ENCODE data around the gene CASQ1. TPM values are rescaled to one million over a fixed set of nuclear protein-coding genes. Genes with fewer than 3 reads are reported as not detected.

The CASQ1 gene
- total RNA-seq, 1 experiment from 2014 or later = not detected

- Mint-ChIP-seq H3K9me3 (ENCODE audit: unreplicated experiment) (no peaks in the 10 kb centered on the region), H3K4me1 (ENCODE audit: insufficient read depth, unreplicated experiment) (no peaks in the 10 kb centered on the region), H3K27me3 (ENCODE audit: insufficient read depth, unreplicated experiment) (no peaks in the 10 kb centered on the region), H3K27ac (ENCODE audit: low read depth, unreplicated experiment) (no peak overlapping the region), H3K36me3 (ENCODE audit: insufficient read depth, unreplicated experiment) (peaks cover 4% of the 10 kb centered on the region), H3K4me3 (ENCODE audit: unreplicated experiment) (no peak overlapping the region)
- TF ChIP-seq CTCF (IDR thresholded peaks at IDR 0.05; ENCODE audit: unreplicated experiment) = no peak
- CTCF ChIA-PET = interaction anchor here (0.6 to 2.7 kb wide), 14 partner anchors 9 to 412 kb away, joined by 3 to 23 read pairs (median 4); no protein-coding TSS in a partner anchor
- intact Hi-C loops (cut with micrococcal nuclease) = loop anchor here (10.0 kb wide), 1 partner anchor 410 kb away; no protein-coding TSS in a partner anchor
- BruUV-seq (replicated peaks) = no TSS peak
- POLR2A ChIA-PET = interaction anchor here (0.6 kb wide), 1 partner anchor 145 kb away, joined by 4 read pairs; no protein-coding TSS in a partner anchor
- DNase-seq (ENCODE audit: unreplicated experiment) = no peak
Measured at GRCh38 chr1:160194737-160195059, 4.3 kb downstream of the CASQ1 start.

GRCh38 chr1:160196143-160196542, 5.8 kb downstream of the CASQ1 start:
- Mint-ChIP-seq H3K27ac (ENCODE audit: low read depth, unreplicated experiment) (no peak overlapping the region), H3K4me3 (ENCODE audit: unreplicated experiment) (no peak overlapping the region), H3K4me1 (ENCODE audit: insufficient read depth, unreplicated experiment) (no peaks in the 10 kb centered on the region), H3K27me3 (ENCODE audit: insufficient read depth, unreplicated experiment) (no peaks in the 10 kb centered on the region), H3K36me3 (ENCODE audit: insufficient read depth, unreplicated experiment) (peaks cover 9% of the 10 kb centered on the region), H3K9me3 (ENCODE audit: unreplicated experiment) (no peaks in the 10 kb centered on the region)
- no TSS peak for BruUV-seq (replicated peaks)
- DNase-seq (ENCODE audit: unreplicated experiment) = no peak
- POLR2A ChIA-PET = interaction anchor here (0.6 to 1.2 kb wide), 2 partner anchors 27 to 61 kb away, joined by 3 read pairs; no protein-coding TSS in a partner anchor
- TF ChIP-seq CTCF (IDR thresholded peaks at IDR 0.05; ENCODE audit: unreplicated experiment) = no peak
- CTCF ChIA-PET = interaction anchor here (0.5 to 2.7 kb wide), 20 partner anchors 11 to 221 kb away, joined by 3 to 23 read pairs (median 4); no protein-coding TSS in a partner anchor
- intact Hi-C loops (cut with micrococcal nuclease) = loop anchor here (10.0 kb wide), 1 partner anchor 409 kb away; no protein-coding TSS in a partner anchor

- no peak overlapping the region for H3K4me3 Mint-ChIP-seq (ENCODE audit: unreplicated experiment)
- no peak for DNase-seq (ENCODE audit: unreplicated experiment)
- ChIA-PET CTCF (interaction anchor here (2.2 to 2.7 kb wide), 6 partner anchors 22 to 96 kb away, joined by 9 to 23 read pairs (median 13); no protein-coding TSS in a partner anchor), POLR2A (interaction anchor here (0.6 kb wide), 1 partner anchor 94 kb away, joined by 3 read pairs; no protein-coding TSS in a partner anchor)
- H3K27ac Mint-ChIP-seq (ENCODE audit: low read depth, unreplicated experiment) = no peak overlapping the region
- intact Hi-C loops (cut with micrococcal nuclease) = loop anchor here (10.0 kb wide), 1 partner anchor 408 kb away; no protein-coding TSS in a partner anchor
- BruUV-seq (replicated peaks) = no TSS peak
- no peaks in the 10 kb centered on the region for H3K27me3 Mint-ChIP-seq (ENCODE audit: insufficient read depth, unreplicated experiment)
- peaks cover 9% of the 10 kb centered on the region for H3K36me3 Mint-ChIP-seq (ENCODE audit: insufficient read depth, unreplicated experiment)
- no peaks in the 10 kb centered on the region for H3K4me1 Mint-ChIP-seq (ENCODE audit: insufficient read depth, unreplicated experiment)
- no peaks in the 10 kb centered on the region for H3K9me3 Mint-ChIP-seq (ENCODE audit: unreplicated experiment)
- no peak for TF ChIP-seq CTCF (IDR thresholded peaks at IDR 0.05; ENCODE audit: unreplicated experiment)
Measured at GRCh38 chr1:160197231-160197630, 6.9 kb downstream of the CASQ1 start.

GRCh38 chr1:160200786-160201185, 10.4 kb downstream of the CASQ1 start:
- ChIA-PET POLR2A (interaction anchor here (1.0 kb wide), 1 partner anchor 61 kb away, joined by 4 read pairs; the partner anchor contains the start of gene DCAF8), CTCF (interaction anchor here (0.6 to 11.6 kb wide), 8 partner anchors 10 to 193 kb away, joined by 3 to 124 read pairs (median 12); partner anchors contain the start of gene CASQ1)
- intact Hi-C loops (cut with micrococcal nuclease) = no loop called here
- Mint-ChIP-seq H3K9me3 (ENCODE audit: unreplicated experiment) (no peaks in the 10 kb centered on the region), H3K4me3 (ENCODE audit: unreplicated experiment) (no peak overlapping the region), H3K4me1 (ENCODE audit: insufficient read depth, unreplicated experiment) (no peaks in the 10 kb centered on the region), H3K27ac (ENCODE audit: low read depth, unreplicated experiment) (no peak overlapping the region), H3K27me3 (ENCODE audit: insufficient read depth, unreplicated experiment) (no peaks in the 10 kb centered on the region), H3K36me3 (ENCODE audit: insufficient read depth, unreplicated experiment) (peaks cover 13% of the 10 kb centered on the region)
- DNase-seq (ENCODE audit: unreplicated experiment) = no peak
- TF ChIP-seq CTCF (IDR thresholded peaks at IDR 0.05; ENCODE audit: unreplicated experiment) = no peak
- no TSS peak for BruUV-seq (replicated peaks)

Measured in MCF 10A (cell line).